ENCODE results near the gene UTP4.

DNA sequence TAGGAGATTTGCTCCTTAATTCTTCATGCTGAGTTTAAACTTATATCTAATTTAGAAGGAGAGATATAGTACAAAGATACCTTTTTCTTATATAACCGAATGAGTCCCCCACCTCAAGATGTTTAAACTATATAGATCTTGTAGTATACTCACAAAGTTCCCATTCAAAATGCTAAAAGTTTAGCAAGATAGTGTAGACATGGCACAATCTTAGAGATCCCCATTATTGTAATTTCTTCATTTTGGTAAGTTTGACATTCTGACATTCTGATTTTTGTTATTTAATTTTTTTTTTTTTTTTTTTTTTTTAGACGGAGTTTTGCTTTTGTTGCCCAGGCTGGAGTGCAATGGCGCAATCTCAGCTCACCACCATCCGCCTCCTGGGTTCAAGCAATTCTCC, 77.3 kb downstream of the UTP4 start:
- no peak for TF ChIP-seq CTCF (IDR thresholded peaks at IDR 0.05)
- TF ChIP-seq EP300 (IDR thresholded peaks at IDR 0.05): no peak
